GM19324 (cell line): Measurements from ENCODE around the gene PRRT3.
A peak's percentile ranks its signal among the peaks of the same experiment; 100 is the strongest.

Experiments used
- ATAC-seq: cut with Tn5 transposase; IDR thresholded peaks from one replicate; pipeline ENCODE4 v1.9.1; 2021; ENCODE audit warnings: mild to moderate bottlenecking, moderate library complexity; ENCODE audit not compliant: unreplicated experiment, low FRiP score

PRRT3 gene

DNA sequence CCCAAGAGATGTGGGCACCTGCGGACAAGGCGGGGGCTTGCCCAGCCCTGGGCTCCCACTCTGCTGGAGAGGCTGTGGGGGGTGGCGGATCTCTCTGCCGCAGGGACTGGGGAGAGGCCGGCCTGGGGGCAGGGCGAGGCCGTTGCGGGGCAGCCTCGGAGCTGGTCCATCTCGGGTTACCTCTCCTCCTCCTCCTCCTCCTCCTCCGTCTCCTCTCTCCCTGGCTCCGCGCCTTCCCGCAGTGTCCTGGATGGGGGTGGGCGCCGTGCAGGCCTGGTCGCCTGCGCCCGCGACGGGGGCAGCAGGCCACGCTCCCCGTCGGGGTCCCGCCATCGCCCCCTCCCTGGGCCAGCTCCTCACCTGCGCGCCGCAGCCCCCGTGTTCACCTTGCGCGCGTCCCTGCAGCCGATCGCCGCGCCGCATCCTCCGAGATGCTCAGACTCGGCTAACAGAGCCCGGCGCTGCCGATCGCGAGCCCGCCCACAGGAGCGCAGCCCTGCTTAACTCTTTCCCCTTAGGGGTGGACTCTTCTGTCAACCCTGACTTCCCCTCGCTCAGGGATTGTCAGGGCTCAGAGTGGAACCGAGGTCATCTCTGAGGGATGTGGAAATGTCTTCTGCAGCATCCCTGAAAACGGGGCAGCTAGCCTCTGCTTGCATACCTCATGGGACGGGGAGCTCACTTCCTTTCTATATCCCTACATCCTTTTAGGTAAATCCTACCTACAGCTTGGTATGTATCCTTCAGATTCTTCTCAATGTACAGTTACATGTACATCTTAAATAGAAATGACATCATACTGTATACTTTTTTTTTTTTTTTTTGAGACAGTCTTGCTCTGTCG lies at the start of gene PRRT3:
Gene PRRT3 (minus strand): TSS at position 447 of the 844 bp plus-strand sequence. CDS start 2,293 bp downstream, outside the sequence.
- ATAC-seq, result peak; percentile 58

DNA sequence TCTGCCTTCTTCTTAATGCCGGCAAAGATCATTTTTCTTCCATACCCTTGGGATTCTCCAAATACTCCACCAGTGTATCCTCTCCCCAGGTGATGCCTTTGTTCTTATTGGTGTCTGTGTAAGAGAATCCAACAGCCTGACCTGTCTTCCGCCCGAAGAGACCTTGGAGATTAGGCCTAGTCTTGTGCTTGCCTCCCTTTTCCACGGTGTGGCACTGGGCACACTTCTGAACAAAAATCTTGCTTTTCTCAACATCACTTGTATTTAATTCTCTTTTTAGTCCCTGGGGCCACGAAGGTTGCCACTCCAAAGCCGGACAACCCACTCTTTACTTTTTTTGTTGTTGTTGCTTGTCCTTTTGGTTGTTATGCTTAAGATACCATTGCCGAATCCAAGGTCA lies 48.5 kb upstream of the PRRT3 start:
- no peak for ATAC-seq

DNA sequence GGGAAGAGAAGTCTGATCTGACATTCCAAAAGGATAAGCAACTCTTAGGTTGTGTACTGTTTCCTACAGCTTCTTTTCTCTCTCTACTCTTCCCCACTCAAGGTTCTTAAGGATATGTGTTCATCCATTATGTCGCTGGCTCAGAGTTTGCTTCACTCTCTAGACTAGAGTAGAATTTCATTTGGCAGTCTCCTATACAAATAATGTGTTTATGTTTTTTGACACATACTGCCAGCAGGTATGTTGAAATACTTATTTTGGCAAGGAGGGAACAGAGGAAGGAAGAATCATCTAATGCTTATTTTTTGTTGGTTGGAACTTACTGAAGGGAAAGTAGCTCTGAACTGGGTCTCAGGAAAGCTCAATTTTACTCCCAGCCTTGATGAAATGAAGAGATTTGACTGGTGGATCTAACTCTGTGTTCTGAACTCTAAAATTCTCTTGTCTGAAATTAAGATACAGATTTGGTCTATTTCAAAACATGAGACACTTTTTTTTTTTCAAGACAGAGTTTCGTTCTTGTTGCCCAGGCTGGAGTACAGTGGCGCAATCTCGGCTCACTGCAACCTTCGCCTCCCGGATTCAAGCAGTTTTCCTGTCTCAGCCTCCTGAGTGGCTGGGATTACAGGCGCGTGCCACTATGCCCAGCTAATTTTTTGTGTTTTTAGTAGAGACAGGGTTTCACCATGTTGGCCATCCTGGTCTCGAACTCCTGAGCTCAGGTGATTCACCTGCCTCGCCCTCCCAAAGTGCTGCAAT lies 42.1 kb upstream of the PRRT3 start:
- no peak for ATAC-seq

DNA sequence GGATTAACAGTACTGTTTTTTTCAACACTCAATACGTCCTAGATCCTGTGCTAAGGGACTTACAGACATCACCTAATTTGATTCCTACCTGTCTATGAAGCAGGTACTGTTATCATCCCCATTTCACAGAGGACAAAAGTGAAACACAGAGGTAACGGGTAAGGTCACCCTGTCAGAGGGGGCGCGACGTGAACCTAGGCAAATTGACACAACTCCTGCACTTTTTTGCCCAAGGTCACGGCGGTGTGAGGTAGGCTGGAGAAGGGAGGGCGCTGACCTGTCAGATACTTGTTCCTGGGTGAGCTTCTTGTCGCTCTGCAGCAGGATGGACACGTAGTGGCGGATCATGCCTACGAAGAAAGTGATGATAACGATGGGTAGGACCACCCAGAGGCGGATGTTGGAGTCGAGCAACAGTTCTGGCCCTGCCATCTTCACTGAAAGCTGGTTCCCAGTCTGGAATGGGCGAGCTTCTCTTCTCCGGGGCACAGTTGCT lies 34.1 kb upstream of the PRRT3 start:
- peak; percentile 32 for ATAC-seq

DNA sequence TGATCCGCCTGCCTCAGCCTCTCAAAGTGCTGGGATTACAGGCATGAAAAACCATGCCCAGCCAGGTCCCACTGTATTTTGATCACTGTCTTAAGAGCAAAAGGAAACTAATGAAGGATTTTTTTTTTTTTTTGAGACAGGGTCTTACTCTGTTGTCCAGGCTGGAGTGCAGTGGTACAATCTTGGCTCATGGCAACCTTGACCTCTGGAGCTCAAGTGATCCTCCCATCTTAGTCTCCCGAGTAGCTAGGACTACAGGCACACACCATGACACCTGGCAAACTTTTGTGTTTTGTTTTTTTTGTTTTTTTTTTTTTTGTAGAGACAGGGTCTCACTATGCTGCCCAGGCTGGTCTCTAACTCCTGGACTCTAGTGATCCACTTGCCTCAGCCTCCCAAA lies 28.0 kb upstream of the PRRT3 start:
- no peak for ATAC-seq

DNA sequence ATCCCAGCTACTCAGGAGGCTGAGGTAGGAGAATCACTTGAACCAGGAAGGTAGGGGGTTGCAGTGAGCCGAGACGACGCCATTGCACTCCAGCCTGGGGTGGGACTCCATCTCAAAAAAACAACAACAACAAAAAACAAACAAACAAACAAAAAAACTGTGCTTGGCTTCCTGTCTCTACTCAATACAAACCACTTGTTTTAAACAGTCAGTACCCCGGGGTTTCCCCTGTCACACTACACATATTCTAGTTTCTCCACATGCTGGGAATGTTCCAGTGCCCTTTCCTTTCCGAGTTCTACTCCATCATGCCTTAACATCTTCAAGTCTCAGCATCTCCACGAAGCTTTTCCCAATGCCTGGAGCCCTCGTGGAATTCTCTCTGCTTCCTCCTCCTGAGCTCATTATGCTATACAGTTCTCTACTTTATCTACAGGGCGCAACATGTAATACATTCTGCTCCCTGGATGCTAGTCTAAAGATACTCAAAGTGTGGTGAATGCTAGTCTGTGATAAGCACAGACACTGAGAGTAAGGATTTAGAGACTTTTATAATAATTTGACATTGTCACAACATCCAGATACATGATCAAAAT lies 26.6 kb upstream of the PRRT3 start:
- no peak for ATAC-seq

DNA sequence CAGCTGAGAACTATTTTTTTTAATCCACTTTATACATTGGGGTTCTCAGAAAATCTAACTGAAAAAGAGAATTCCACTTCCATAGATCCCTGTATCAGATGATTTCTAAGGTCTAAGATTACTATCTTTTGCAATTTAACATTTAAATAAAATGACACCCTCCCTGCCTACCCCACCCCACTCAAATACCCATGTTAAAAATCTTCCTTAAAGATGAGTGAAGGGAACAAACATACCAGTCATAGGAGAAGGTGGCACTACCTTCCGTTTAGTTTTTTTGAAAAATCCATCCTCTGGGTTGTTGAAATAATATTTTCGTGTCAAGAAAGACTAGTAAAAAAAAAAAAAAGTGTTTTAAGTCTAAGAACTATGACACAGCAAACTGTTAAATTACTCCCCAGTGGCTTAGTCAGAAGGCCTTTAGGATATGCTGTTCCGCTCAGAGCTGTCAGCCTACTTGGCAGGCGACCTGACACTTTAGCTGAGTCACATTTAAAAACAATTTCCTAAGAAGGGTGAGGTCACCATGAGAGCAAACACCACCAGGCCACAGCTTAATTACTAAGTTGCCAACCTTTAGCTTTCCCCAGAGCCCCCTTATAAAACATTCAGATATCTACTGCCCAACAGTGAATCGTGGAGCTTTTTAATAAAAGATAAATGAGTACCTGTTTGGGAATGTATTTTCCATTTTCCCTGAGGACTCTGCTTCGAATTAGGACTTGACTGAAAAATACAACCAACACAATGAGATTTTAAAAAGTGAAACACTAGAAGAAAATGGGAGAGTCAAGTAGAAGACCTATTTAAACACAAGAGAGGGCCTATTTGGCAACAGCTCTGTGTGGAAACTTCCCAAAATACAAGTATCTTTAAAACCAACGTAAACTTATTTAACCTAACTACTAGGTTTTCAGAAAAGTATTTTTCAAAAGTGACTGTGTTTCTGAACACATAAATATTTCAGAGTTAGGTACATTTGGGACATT lies 24.8 kb upstream of the PRRT3 start:
- no peak for ATAC-seq

DNA sequence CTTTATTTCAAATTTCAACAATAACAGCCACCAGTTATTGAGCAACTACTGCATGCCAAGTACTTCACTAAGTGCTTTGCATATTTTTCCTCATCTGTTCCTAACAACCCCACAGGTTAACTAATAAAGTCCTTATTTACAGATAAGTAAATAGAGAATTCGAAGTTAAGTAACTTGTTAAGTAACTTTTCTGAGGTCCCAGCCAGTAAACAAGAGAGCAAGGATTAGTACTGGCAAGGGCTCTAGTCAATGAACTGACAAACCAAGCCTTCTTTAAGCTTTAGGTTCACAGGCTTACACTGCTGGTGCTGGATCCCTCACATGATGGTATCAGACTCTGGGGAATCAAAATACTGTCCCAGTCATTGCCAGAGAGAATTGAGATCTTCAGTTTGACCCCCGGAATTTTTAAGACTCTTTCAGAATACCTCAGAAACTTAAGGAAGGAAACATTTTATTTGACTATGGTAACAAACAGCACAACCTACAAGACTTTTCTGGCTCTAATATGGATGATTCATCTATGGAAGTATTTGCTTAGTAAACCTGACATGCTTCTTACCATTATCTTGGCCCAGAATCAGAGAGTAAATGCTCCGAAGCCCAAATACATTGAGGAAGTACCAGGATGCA lies 17.9 kb upstream of the PRRT3 start:
- no peak for ATAC-seq

DNA sequence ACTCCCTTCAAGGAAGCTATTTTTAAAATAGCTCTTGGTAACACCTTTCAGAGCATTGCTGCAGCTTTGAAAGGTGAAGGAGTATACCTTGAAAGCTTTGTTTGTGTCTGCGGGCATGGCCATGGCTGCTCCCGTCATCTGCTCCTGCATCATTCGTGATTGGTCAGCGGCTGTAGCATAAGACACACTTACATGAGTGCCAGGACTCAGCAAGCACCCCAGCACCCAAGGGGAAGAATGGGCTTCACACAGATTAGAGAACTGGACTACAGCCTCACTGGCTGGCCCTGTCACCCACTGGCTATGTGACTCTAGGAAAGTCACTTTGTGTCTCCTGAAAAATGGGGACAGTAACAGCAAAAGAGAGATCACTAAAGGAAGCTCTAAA lies 17.4 kb upstream of the PRRT3 start:
- ATAC-seq, result no peak

DNA sequence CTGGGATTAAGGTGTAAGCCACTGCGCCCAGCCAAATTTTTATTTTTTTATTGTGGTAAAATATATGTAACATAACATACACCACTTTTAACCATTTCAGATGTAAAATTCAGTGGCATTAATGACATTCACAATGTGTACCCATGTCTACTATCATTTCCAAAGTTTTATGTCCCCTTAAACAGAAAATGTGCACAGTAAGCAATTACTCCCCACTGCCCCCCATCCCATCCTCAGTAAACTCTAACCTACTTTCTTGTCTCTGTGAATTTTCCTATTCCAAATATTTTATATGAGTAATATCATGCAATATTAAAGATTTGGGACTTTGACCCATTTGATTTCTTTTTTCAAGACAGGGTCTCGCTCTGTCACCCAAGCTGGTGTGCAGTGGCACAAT lies 14.6 kb upstream of the PRRT3 start:
- no peak for ATAC-seq

DNA sequence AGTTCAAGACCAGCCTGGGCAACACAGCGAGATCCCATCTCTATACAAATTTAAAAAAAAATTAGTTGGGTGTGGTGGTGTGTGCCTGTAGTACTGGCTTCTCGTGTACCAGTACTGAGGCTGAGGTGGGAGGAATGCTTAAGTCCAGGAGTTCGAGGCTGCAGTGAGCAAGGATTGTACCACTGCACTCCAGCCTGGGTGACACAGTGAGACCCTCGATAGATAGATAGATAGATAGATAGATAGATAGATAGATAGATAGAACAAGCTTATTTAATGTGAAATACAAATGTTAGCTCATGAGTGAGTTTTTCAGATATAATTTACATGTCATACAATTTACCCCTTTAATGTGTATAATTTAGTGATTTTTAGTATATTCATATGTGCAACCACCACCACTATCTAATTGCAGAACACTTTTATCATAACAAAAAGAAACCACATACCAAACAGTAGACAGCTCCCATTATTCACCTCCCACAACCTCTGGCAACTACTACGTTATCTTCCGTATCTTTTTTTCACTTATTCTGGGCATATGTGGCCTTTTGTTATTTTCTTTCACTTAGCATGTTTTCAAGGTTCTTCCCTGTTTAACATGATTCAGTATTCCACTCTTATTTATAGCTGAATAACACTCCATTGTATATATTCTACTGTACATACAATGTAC lies 13.1 kb upstream of the PRRT3 start:
- ATAC-seq, result no peak

DNA sequence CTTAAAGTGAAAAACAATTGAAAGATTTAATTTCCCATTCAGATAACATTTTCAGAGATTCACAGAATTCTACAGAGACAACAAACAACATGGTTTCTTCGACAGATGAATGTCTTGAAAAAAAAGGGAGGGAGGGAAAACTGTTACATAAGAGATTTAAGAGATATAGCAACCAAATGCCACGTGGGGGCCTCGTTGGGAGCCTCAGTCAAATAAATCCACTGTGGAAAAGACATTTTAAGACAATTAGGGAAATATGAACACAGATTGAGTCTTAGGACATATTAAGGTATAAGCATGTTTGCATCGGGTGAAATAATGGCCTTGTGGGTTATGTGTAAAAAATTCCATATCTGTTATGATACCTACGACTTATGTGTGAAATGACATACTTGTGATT lies 5.0 kb upstream of the PRRT3 start:
- ATAC-seq, result no peak

DNA sequence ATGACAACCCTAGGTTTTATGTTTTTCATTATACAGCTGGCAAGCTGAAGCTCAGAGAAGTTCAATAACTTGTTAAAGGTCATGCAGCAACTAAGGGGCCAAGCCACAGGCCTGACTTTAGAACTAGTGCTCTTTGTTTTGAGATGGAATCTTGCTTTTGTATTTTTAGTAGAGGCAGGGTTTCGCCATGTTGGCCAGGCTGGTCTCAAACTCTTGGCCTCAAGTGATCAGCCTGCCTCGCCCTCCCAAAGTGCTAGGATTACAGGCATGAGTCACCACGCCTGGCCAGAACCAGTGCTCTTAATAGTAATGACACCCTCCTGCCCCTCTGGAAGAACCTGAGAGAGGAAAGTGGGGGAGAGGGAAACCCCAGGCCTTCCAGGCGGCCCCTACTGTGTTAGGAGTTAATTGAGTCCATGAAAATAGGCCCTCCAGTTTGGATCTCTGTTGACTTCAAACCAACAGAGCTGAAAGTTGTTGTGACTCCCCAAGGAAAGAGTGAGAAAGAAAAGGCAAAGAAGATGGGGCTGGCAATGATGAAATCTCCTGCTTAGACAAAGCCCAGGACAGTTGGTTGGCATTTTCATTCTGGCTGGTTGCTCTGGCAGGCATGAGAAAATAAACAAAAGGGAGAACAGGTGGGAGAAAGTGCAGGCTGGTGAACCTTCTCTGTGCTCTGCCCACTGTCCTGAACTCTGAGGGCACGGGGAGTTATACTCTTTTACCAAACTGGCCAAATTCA lies 3.6 kb upstream of the PRRT3 start:
- ATAC-seq, result no peak

DNA sequence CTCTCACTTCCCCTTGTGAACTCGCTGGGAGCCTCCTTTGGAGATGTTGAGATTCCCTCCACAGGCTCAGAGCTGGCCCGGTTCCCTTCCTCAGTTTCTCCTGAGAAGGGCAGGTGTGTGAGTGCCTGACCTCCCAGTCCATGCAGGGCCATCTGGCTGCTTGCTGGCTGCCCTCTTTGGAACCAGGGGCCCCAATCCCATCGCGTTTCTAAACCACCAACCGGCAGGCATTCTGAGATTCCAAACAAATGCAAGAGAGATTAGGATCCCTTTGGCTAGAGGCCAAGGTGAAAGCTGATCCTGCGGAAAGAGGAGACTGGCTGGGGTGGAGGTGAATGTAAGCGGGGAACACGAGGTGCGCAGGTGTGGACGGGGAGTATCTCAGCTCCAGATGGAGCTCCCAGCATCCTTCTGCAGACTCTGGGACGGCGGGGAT lies 2.9 kb upstream of the PRRT3 start:
- ATAC-seq, result no peak

DNA sequence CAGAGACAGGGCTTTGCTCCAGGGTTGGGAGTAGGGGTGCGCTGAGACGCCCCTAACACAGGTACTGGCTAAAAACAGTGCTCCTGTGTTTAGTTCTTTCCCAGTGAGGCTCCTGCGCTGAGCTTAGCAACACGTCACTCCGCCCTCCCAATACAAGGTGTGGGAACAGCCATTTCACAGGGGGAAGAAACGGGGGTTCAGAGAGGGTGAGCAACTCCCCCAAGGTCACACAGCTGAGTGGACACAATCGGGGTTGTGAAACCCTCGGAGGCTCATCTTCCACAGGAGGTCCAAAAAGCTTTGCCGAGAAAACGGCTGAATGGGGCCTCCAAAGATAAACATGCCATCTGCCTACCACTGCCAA lies 628 bp downstream of the PRRT3 start:
- ATAC-seq, result no peak

DNA sequence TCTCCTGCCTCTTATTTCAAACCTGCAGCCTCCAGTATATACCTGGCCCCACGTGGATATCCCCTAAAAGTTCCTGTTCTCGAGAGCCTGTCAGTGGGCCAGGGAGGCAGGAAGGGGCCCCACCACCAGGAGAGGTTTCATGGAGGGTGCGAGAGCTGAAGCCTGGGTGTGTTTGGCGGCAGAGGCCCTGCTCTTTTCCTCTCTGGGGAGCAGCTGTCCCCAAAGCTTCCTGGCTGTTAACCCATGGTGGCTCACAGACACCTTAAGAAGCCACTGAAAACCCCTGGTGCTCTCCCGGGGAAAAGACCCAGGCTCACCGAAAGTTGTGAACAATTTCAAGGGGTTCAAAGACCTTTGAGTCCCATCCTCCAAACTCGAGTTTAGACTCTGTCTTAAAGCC lies 1.1 kb downstream of the PRRT3 start:
- ATAC-seq, result no peak

DNA sequence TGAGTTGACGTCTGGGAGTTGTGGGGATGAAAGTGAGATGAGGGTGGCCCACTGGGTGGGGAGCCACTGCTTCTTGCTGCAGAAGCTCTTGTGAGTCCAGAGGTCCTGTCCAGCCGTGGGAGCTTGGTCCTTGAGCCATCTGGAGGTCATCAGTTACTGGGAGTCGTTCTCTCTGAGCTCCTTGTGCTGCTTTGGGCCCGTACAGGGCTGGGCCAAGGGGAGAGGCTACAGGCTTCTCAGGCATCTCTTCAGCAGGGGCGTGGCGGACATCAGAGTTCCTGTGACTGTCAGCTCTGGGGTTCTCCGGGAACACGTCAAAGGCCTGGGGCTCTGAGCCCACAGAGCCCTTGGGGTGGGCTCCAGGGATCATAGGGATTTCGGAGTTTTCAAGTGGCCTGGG lies 2.6 kb downstream of the PRRT3 start:
- ATAC-seq, result no peak

DNA sequence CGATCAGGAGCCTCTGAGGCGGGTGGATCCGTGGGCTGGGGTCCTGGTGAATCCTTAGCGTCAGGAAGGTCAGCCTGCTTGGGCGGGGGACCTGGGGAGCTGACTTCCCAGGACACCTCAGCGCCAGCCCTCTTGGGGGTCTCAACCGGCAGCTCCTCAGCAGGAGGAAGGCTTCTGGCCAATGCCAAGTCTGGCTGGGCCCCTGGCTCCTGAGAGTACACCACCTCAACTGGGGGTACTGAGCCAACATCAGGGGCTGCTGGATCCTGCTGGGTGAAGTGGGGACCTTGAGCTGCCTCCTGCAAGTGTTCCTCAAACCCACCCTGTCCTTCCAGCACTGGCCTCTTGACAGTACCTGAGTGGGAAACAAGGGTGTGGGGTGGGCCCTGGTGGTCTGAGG lies 3.1 kb downstream of the PRRT3 start:
- no peak for ATAC-seq
